ENCODE results near the gene CGB5.
"Not testable (repeated sequence)": the region's sequence is repeated elsewhere in the genome, so short reads cannot be mapped to it uniquely, and the experiment has no call there.

CGB5 gene

DNA sequence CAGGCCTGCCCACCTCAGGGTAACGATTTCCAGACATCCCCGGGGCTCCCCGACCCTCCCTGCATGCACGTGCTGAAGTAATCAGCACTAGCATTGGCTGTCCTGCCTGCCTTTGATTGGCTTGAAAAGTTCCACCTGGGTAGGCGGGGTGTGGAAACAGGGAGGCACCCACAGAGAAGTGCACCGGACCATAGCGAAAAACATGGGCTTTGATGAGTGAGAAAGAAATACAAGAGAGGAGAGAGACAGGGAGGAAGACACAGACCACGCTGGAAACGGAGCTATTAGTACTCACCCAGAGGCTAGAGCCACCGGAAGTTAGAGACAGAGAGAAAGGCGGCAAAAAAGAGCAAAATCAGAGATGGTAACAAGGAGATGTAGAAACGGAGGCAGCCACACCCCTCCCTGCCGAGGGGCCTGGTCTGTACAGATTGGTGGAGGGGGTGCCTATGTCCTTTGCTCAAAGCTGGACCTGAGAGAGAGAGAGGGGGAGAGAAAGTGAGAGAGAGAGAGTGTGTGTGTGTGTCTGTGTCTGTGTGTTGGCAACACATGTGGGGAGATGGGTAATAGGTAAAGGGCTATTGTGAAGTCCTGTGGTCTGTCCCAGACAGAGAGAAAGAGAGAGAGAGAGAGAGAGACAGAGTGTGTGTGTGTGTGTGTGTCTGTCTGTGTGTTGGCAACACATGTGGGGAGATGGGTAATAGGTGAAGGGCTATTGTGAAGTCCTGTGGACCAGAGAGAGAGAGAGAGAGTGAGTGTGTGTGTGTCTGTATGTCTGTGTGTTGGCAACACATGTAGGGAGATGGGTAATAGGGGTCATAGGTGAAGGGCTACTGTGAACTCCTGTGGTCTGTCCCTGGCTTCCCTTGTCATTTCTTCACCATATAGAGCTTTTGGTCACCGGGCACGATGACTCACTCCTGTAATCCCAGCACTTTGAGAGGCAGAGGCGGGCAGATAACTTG lies 22.4 kb upstream of the CGB5 start:
- DNase-seq (ENCODE audit: low read depth in 3 of 3) = no peak

DNA sequence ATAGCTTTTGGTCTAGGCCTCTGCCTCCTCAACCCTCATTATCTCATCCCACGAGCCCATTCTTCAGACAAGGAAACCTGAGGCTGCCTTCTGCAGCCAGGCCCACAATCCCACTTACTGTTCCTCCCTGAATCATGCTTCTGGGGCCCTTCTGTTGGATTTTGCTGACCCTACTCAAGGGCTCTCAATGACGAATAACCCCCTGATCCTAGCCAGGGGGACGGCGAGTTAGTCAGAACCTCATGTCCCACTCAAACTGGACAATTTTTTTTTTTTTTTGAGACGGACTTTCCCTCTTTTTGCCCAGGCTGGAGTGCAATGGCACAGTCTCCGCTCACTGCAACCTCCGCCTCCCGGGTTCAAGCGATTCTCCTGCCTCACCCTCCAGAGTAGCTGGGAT lies 21.5 kb upstream of the CGB5 start:
- no peak for DNase-seq (ENCODE audit: low read depth in 3 of 3)

DNA sequence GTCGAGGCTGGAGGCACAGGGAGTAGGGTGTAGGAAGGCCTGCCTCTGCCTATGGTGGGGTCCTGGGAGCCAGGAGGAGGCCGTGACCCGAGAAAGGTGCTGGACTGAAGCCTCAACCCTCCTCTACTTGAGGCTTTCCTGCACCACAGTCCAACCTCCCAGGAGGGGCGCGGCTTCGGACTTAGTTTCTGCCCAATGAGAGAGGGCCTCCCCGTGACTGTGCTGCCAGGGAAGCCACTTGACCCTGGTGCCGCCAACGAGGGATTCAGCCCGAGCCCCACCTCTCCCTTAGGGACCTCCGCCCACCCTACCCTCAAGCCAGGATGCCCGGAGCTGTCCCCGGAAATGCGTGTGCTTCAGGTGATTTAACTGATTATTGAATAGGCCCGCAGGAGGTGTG lies 19.4 kb upstream of the CGB5 start, which contains the start of gene CGB3:
Gene CGB3 (minus strand): TSS at position 101 of the 400 bp plus-strand sequence. CDS start 362 bp downstream, outside the sequence.
- not testable (repeated sequence) for DNase-seq (ENCODE audit: low read depth in 3 of 3)

DNA sequence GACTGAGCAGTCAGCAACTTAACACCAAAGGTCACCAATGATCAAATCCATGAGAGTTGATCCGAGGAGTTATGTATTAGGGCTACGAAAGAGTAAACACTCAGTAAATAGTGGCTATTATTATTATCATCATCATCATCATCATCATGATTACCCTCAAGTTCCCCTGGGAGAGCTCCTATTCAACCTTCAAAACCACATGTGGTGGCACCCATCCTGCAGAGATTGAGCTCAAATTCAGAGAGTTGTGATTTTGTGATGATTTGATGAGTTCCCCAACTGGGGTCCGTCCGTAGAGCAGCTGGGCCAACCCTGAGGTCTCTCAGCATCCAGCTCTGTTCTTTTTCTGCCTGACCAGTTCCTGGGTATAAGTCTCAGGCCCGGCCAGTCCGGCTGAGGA lies 18.6 kb upstream of the CGB5 start:
- not testable (repeated sequence) for DNase-seq (ENCODE audit: low read depth in 3 of 3)

DNA sequence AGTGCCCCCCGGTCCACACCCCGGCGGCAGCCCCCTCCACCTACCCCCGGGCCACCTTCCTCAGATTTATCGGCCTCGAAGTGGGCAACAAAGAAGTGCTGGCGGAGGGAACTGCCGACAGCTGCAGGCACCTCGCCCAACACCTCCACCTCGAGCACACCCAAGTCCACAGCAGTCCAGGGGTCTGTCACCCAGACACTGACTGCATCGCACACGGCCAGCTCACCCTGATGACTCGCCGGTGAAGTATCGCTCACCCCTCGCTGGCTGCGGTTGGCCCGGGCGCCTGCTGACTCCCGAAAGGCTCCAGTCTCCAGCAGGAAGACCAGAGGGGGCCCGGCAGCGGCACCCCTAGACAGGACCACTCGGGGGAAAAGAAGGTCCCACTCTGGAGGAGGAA lies 18.0 kb upstream of the CGB5 start:
- DNase-seq (ENCODE audit: low read depth in 3 of 3) = not testable (repeated sequence)

DNA sequence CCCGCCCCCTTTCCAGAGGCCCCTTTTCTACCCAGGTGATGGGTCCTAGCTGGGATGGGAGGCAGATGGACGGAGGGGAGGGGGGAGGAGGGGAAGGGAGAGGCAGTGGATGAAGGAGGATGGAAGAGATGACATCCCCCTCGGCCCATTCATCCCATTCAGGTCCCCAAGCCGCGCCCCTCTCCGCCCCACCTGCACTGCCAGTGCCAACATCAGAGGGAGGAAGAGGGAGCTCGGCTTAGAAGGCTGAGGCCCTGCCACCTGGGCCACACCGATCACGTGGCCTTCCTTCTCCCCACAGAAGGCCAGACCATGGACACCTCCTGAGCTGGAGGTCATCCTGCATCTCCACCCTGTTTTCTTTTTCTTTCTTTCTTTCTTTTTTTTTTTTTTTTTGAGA lies 15.0 kb upstream of the CGB5 start:
- DNase-seq (ENCODE audit: low read depth in 3 of 3) = not testable (repeated sequence)

DNA sequence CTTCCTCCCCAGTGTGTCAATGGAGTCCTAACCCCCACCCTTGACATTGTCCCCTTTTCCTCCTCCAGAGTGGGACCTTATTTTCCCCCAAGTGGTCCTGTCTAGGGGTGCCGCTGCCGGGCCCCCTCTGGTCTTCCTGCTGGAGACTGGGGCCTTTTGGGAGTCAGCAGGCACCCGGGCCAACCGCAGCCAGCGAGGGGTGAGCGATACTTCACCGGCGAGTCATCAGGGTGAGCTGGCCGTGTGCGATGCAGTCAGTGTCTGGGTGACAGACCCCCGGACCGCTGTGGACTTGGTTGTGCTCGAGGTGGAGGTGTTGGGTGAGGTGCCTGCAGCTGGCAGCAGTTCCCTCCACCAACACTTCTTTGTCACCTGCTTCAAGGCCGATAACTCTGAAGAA lies 13.9 kb upstream of the CGB5 start:
- DNase-seq (ENCODE audit: low read depth in 3 of 3) = not testable (repeated sequence)

DNA sequence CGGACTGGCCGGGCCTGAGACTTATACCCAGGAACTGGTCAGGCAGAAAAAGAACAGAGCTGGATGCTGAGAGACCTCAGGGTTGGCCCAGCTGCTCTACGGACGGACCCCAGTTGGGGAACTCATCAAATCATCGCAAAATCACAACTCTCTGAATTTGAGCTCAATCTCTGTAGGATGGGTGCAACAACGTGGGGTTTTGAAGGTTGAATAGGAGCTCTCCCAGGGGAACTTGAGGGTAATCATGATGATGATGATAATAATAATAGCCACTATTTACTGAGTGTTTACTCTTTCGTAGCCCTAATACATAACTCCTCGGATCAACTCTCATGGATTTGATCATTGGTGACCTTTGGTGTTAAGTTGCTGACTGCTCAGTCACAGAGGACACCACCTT lies 13.3 kb upstream of the CGB5 start:
- not testable (repeated sequence) for DNase-seq (ENCODE audit: low read depth in 3 of 3)

DNA sequence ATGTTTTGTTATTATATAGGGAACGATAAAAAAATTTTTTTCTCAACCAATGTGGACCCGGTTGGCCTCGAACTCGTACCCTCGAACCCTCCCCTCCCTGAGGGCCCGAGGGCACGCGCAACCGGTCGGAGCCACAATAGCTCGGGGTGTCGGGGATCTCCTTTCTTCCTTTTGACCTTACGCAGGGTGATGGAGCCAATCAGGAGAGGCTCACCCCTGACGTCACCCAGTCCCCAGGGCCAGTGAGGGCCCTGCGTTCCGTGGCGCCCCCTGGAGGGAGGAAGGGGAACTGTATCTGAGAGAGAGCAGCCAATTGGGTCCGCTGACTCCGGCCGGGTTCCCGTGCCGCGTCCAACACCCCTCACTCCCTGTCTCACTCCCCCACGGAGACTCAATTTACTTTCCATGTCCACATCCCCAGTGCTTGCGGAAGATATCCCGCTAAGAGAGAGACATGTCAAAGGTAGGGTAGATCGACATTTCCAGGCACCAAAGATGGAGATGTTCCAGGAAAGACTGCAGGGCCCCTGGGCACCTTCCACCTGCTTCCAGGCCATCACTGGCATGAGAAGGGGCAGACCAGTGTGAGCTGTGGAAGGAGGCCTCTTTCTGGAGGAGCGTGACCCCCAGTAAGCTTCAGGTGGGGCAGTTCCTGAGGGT lies 11.9 kb upstream of the CGB5 start, which contains the start of gene CGB2:
Gene CGB2 (plus strand): TSS at position 249 of the 660 bp plus-strand sequence. CDS start 206 bp downstream, at position 455.
- peak; percentile 53 to 82 (median 72) for DNase-seq (ENCODE audit: low read depth in 3 of 3)

DNA sequence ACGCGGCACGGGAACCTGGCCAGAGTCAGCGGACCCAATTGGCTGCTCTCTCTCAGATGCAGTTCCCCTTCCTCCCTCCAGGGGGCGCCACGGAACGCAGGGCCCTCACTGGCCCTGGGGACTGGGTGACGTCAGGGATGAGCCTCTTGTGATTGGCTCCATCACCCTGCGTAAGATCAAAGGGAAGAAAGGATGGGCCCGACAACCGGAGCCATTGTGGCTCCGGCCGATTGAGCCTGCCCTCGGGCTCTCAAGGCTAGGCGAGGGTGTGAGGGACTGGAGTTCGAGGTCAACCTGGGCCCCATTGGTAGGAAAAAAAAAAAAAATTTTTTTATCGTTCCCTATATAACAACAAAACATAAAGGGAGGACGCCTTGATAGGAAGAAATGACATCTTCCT lies 6.8 kb upstream of the CGB5 start, which contains the start of gene CGB1:
Gene CGB1 (minus strand): TSS at position 81 of the 400 bp plus-strand sequence. CDS start 184 bp downstream, outside the sequence.
- peak; percentile 37 to 54 (median 41) for DNase-seq (ENCODE audit: low read depth in 3 of 3)

DNA sequence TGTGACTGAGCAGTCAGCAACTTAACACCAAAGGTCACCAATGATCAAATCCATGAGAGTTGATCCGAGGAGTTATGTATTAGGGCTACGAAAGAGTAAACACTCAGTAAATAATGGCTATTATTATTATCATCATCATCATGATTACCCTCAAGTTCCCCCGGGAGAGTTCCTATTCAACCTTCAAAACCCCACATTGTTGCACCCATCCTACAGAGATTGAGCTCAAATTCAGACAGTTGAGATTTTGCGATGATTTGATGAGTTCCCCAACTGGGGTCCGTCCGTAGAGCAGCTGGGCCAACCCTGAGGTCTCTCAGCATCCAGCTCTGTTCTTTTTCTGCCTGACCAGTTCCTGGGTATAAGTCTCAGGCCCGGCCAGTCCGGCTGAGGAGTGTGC lies 5.5 kb upstream of the CGB5 start:
- not testable (repeated sequence) for DNase-seq (ENCODE audit: low read depth in 3 of 3)

DNA sequence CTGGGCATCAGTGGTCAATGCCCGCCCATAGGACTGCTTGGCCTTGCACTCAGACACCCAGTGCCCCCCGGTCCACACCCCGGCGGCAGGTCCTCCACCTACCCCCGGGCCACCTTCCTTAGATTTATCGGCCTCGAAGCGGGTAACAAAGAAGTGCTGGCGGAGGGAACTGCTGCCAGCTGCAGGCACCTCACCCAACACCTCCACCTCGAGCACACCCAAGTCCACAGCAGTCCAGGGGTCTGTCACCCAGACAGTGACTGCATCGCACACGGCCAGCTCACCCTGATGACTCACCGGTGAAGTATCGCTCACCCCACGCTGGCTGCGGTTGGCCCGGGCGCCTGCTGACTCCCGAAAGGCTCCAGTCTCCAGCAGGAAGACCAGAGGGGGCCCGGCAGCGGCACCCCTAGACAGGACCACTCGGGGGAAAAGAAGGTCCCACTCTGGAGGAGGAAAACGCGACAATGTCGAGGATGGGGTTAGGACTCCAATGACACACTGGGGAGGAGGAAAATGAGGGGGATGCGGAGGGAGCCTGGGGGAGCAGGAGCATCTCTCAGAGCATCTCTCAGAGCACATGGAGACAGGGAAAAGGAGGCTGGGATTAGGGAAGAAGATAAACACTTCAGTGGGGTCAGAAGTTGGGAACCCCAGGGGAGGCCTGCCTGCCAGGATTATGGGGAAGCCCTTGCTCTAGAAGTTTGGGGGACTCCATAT lies 4.9 kb upstream of the CGB5 start:
- not testable (repeated sequence) for DNase-seq (ENCODE audit: low read depth in 3 of 3)

DNA sequence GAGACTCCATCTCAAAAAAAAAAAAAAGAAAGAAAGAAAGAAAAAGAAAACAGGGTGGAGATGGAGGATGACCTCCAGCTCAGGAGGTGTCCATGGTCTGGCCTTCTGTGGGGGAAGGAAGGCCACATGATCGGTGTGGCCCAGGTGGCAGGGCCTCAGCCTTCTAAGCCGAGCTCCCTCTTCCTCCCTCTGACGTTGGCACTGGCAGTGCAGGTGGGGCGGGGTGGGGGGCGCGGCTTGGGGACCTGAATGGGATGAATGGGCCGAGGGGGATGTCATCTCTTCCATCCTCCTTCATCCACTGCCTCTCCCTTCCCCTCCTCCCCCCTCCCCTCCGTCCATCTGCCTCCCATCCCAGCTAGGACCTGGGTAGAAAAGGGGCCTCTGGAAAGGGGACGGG lies 3.9 kb upstream of the CGB5 start:
- not testable (repeated sequence) for DNase-seq (ENCODE audit: low read depth in 3 of 3)

DNA sequence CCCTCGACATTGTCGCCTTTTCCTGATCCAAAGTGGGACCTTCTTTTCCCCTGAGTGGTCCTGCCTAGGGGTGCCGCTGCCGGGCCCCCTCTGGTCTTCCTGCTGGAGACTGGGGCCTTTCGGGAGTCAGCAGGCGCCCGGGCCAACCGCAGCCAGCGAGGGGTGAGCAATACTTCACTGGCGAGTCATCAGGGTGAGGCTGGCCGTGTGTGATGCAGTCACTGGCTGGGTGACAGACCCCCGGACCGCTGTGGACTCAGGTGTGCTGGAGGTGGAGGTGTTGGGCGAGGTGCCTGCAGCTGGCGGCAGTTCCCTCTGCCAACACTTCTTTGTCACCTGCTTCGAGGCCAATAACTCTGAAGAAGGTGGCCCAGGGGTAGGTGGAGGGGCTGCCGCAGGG lies 1.5 kb upstream of the CGB5 start:
- DNase-seq (ENCODE audit: low read depth in 3 of 3) = no peak

DNA sequence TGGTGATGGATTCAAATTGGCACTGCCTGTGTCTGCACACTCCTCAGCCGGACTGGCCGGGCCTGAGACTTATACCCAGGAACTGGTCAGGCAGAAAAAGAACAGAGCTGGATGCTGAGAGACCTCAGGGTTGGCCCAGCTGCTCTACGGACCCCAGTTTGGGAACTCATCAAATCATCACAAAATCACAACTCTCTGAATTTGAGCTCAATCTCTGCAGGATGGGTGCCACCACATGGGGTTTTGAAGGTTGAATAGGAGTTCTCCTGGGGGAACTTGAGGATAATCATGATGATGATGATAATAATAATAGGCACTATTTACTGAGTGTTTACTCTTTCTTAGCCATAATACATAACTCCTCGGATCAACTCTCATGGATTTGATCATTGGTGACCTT lies 982 bp upstream of the CGB5 start:
- DNase-seq (ENCODE audit: low read depth in 3 of 3) = not testable (repeated sequence)

DNA sequence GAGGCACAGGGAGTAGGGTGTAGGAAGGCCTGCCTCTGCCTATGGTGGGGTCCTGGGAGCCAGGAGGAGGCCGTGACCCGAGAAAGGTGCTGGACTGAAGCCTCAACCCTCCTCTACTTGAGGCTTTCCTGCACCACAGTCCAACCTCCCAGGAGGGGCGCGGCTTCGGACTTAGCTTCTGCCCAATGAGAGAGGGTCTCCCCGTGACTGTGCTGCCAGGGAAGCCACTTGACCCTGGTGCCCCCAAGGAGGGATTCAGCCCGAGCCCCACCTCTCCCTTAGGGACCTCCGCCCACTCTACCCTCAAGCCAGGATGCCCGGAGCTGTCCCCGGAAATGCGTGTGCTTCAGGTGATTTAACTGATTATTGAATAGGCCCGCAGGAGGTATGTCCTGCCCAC lies 5.4 kb downstream of the CGB5 start, which contains the start of gene CGB8:
Gene CGB8 (minus strand): TSS at position 101 of the 400 bp plus-strand sequence. CDS start 372 bp downstream, outside the sequence.
- not testable (repeated sequence) for DNase-seq (ENCODE audit: low read depth in 3 of 3)

DNA sequence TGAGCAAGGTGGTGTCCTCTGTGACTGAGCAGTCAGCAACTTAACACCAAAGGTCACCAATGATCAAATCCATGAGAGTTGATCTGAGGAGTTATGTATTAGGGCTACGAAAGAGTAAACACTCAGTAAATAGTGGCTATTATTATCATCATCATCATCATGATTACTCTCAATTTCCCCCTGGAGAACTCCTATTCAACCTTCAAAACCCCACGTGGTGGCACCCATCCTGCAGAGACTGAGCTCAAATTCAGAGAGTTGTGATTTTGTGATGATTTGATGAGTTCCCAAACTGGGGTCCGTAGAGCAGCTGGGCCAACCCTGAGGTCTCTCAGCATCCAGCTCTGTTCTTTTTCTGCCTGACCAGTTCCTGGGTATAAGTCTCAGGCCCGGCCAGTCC lies 6.2 kb downstream of the CGB5 start:
- not testable (repeated sequence) for DNase-seq (ENCODE audit: low read depth in 3 of 3)

DNA sequence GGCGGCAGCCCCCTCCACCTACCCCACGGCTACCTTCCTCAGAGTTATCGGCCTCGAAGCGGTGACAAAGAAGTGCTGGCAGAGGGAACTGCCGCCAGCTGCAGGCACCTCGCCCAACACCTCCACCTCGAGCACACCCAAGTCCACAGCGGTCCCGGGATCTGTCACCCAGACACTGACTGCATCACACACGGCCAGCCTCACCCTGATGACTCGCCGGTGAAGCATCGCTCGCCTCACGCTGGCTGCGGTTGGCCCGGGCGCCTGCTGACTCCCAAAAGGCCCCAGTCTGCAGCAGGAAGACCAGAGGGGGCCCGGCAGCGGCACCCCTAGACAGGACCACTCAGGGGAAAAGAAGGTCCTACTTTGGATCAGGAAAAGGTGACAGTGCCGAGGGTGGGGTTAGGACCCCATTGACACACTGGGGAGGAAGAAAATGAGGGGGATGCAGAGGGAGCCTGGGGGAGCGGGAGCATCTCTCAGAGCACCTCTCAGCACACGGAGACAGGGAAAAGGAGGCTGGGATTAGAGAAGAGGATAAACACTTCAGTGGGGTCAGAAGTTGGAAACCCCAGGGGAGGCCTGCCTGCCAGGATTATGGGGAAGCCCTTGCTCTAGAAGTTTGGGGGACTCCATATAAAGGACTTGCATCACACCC lies 6.9 kb downstream of the CGB5 start:
- not testable (repeated sequence) for DNase-seq (ENCODE audit: low read depth in 3 of 3)

DNA sequence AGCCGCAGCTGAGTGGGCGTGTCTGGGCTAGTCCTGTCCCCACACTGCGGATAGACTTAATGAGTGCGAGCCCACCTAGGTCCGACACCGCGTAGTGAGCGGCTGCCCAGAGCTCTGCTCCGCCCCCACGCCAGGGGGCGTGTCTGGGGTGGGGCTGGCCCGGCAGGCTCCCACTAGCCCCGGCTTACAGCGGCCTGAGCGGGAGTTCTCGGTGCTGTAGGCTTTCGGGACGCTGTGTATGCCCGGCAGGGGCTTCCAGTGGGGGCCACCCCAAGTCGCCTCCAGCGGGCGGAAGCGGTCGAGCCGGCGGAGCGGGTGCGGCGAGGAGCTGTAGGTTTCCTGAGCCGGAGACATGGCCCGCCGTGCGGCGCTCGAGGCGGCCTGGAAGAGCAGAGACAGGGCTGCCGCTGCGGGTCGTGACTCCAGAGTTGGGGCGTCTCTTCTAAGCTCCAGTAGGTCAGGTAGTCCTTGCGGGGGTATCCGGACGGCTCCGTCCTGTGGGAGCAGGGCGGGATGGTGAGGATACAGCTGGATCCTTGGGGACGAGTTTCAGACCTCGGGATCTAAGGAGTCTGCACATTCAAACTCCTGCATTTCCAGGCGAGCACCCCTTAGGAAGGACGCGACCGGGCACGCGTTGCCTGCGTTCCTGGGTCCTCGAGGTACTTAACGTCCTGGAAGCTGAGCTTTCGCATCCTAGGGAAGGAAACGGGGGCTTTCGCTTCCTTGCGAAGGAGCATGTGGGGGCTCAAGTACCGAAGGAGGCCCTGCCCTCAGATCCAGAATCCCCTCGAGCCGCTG lies 12.7 kb downstream of the CGB5 start:
- peak in 2 of 3 donors; percentile 19 to 28 for DNase-seq (ENCODE audit: low read depth in 3 of 3)

All from stimulated activated CD4-positive, alpha-beta T cell treated with anti-CD3 and anti-CD28 coated beads, TNF-alpha, amount 100 ng/mL, for 48 hours (primary cell).